ENCODE measurements around the gene NAALADL2.

DNA sequence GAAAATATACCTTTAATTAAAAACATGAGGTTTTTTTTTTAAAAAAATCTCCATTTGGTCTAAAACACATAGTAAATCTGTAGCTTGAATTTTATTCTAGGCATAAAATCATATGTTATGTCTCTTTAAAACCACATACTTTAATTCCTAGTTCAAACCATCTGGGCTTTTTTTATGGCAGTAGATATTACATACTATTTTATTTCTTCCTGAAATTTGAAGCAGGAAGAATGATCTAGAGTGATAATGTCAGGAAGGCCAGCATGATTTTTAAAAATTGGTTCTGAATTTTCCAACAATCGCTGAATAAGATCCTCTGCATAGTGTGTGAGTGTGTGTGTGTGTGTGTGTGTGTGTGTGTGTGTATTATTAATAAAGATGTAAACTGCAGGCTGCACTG lies 420.3 kb downstream of the NAALADL2 start:
- TF ChIP-seq, protein P1, sequence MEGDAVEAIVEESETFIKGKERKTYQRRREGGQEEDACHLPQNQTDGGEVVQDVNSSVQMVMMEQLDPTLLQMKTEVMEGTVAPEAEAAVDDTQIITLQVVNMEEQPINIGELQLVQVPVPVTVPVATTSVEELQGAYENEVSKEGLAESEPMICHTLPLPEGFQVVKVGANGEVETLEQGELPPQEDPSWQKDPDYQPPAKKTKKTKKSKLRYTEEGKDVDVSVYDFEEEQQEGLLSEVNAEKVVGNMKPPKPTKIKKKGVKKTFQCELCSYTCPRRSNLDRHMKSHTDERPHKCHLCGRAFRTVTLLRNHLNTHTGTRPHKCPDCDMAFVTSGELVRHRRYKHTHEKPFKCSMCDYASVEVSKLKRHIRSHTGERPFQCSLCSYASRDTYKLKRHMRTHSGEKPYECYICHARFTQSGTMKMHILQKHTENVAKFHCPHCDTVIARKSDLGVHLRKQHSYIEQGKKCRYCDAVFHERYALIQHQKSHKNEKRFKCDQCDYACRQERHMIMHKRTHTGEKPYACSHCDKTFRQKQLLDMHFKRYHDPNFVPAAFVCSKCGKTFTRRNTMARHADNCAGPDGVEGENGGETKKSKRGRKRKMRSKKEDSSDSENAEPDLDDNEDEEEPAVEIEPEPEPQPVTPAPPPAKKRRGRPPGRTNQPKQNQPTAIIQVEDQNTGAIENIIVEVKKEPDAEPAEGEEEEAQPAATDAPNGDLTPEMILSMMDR (IDR thresholded peaks at IDR 0.05) = no peak
- TF ChIP-seq POLR2A (IDR thresholded peaks at IDR 0.05) = no peak

Measured in body of pancreas (tissue), 4 donors.